NCI-H2196 treated with DMSO at 0.1 percent for 48 hours (cell line): ENCODE results near the gene SSR3.
"Not testable (repeated sequence)": the region's sequence is repeated elsewhere in the genome, so short reads cannot be mapped to it uniquely, and the experiment has no call there.

ENCODE experiments used
- DNase-seq: peaks from one replicate; lab custom pipeline; 2025; ENCODE audit not compliant: unreplicated experiment; lab: John Stamatoyannopoulos, UW

Gene SSR3

GRCh38 chr3:156576651-156577348 is 21.9 kb upstream of the SSR3 start:
- DNase-seq = no peak

- no peak for DNase-seq
These were observed 21.1 kb upstream of the SSR3 start for GRCh38 chr3:156576051-156576450.

- no peak for DNase-seq
These were observed 20.7 kb upstream of the SSR3 start for GRCh38 chr3:156575641-156576040.

DNA sequence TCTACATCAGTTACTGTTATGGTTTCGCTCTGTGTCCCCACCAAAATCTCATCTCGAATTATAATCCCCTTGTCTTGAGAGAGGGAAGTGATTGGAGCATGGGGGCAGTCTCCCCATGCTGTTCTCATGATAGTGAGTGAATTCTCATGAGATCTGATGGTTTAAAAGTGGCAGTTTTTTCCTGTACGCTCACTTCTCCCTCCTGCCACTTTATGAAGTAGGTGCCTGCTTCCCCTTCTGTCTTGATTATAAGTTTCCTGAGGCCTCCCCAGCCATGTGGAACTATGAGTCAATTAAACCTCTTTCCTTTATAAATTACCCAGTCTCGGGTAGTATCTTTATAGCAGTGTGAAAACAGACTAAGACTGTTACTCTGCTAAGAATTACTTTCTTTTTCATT is 15.0 kb upstream of the SSR3 start:
- not testable (repeated sequence) for DNase-seq

DNA sequence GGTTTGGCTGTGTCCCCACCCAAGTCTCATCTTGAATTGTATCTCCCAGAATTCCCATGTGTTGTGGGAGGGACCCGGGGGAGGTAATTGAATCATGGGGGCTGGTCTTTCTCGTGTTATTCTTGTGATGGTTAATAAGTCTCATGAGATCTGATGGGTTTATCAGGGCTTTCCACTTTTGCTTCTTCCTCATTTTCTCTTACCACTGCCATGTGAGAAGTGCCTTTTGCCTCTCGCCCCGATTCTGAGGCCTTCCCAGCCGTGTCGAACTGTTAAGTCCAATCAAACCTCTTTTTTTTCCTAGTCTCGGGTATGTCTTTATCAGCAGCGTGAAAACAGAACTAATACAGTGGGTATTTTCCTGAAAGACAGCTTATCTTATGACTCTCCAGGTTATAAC is 14.1 kb upstream of the SSR3 start:
- not testable (repeated sequence) for DNase-seq

- DNase-seq = no peak
These were observed 9.2 kb upstream of the SSR3 start for GRCh38 chr3:156563900-156564682.

DNA sequence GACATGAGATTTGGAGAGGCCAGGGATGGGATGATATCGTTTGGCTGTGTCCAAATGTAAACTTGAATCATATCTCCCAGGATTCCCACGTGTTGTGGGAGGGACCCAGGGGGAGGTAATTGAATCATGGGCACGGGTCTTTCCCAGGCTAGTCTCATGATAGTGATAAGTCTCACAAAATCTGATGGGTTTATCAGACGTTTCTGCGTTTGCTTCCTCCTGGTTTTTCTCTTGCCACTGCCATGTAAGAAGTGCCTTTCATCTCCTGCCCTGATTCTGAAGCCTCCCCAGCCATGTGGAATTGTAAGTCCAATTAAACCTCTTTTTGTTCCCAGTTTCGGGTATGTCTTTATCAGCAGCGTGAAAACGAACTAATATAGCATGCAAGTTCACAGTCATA is 7.6 kb upstream of the SSR3 start:
- not testable (repeated sequence) for DNase-seq

DNA sequence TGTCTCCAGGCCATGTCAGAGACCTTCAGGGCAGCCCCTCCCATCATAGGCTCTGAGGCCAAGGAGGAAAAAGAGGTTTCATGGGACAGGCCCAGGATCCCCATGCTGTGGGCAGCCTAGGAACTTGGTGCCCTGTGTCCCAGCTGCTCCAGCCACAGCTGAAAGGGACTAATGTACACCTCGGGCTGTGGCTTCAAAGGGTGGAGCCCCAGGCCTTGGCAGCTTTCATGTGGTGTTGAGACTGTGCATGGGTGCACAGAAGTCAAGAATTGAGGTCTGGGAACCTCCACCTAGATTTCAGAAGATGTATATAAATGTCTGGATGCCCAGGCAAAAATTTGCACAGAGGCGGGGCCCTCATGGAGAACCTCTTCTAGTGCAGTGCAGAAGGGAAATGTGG is 6.6 kb upstream of the SSR3 start:
- DNase-seq = no peak

GRCh38 chr3:156559321-156559720 is 4.4 kb upstream of the SSR3 start:
- no peak for DNase-seq

- DNase-seq = no peak
These were observed 3.5 kb upstream of the SSR3 start for GRCh38 chr3:156558389-156558788.

DNA sequence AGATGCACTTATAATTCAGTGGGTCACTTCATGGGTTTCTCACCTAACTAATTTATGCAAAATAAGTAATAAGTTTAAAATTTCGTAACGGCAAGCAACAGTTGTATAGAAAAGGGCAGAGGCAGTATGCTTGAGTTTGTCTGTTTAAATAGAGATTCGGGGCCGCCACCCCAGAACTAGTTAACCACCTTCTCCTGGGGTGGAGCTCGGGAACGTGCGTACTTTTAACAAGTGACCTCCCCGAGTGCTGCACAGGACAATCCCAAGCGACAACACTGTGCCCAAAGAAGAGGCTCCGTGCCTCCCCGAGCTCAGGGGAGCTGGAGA is 439 bp downstream of the SSR3 start:
- no peak for DNase-seq

DNA sequence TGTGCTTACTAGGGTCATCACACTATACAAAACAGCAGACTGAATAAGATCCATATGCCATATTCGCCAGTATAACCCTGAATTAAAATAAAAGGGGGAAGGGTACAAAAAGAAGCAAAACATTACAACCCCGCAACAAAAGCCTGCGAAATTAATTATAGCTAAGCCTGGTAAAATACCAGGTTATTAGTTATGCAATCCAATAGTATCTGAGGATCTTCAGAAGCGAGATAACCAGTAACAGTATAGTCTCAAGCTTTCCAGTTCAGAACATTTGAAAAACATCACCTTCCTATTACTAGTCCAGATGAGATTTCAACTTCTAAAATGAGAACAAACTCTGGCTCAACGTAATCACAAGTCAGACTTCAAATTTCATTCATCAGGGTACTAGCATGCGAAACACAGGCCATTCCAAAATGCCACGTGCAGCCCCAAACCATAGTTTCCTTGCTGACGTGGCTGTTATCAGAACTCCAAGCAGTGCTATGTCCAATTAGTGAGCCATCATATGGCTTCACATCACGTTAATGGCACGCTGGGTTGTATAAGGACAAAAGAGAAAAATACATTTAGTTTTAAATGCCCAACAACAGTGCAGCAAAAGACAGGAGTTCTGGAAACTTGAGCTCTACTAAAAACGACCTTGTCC is 1.1 kb downstream of the SSR3 start:
- no peak for DNase-seq

DNA sequence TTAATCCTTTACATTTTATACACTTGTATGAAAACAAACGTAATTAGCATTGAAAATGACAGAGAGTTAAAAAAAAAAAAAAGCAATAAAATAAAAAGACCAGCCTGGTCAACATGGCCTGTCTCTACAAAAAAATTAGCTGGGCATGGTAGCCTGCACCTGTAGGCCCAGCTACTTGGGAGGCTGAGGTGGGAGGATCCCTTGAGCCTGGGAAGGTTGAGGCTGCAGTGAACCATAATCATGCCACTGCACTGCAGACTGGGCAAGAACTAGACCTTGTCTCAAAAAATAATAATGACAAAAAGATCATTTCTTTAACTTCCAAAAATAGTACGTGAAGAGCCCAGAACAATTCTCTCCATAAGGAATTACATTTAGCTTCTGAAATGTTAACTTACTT is 1.9 kb downstream of the SSR3 start:
- DNase-seq = no peak

- no peak for DNase-seq
These were observed 3.2 kb downstream of the SSR3 start for GRCh38 chr3:156551746-156552145.

GRCh38 chr3:156551261-156551660 is 3.7 kb downstream of the SSR3 start:
- DNase-seq = no peak

GRCh38 chr3:156548902-156549301 is 6.0 kb downstream of the SSR3 start:
- no peak for DNase-seq

DNA sequence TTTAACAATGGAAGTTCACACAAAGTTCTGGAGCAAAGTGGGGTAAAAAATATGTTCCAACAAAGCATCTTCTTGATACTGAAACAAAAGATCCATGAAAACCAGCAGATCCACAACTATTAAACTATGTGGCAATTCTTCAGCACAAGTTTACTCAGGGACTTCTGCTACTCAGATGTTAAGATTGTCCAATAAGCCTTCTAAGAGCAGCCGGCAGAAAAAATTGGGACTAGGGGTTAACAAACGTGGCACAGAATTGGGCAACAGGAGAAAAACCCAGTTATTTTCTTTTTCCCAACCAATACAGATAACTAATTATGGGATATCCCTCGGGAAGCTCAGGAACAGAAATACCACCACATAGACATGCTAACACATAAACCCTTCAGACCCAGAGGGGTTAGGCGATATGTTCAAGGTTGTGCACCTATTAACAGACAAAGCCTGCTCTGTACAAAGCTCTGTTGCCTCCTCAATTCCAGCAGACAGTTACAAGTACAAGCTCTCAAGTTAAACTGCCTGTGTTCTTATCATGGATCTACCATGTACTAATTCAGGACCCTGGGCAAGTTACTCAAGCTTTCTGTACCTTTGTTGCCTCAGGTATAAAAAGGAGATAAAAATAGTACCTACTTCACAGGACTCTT is 6.8 kb downstream of the SSR3 start:
- DNase-seq = no peak

- DNase-seq = no peak
These were observed 7.3 kb downstream of the SSR3 start for GRCh38 chr3:156547637-156548036.

DNA sequence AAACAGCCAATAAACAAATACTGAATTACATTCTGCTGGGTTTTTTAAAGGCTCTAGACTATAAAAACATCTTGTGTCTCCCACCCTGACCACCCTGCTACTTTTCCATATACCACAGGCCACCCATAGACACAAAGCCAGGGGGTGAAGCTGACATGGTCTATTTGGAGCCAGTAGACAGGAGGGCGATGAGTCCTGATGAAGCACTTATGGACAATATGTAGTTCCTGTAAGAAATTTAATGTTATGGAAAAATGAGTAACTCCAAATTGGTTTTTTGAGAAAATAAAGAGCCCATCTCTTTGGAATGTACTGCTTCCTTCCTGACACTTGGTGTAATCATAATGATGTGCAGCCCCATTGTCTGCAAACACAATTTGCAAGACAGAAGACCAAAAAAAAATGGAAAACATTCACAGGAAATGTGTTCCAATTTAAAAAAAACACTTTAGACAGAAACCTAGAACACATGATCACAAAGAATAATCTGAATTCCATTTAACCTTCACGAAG is 11.8 kb downstream of the SSR3 start:
- no peak for DNase-seq

GRCh38 chr3:156542101-156543042 is 12.5 kb downstream of the SSR3 start:
- no peak for DNase-seq
